Gastroesophageal sphincter (tissue), 4 donors: ENCODE results near the gene MYBBP1A. TPM values are rescaled to one million over a fixed set of nuclear protein-coding genes. Genes with fewer than 3 reads are reported as not detected.
A peak's percentile ranks its signal among the peaks of the same experiment; 100 is the strongest.

ENCODE experiments used
- ATAC-seq: fragments of 150-250 bp; one replicate; pipeline ENCODE4 v1.9.1; 2016; ENCODE audit warnings: mild to moderate bottlenecking, moderate library complexity
- H3K27ac ChIP-seq, 4 donors: fragments of 200-600 bp; sonication (generic) in 3 of 4; 1 replicate in 3 of 4; 2 replicates in 1 of 4; pipeline ENCODE4 v1.5.1; 2016 to 2019
- H3K27me3 ChIP-seq: fragments of 200-600 bp; sonication (generic); one replicate; pipeline ENCODE4 v1.5.1; 2019
- H3K36me3 ChIP-seq, 2 donors: fragments of 200-600 bp; sonication (generic); one replicate each; pipeline ENCODE4 v1.5.1; 2019; ENCODE audit warnings: control low read depth in 1 of 2
- H3K4me1 ChIP-seq, 3 donors: fragments of 200-600 bp; sonication (generic); 1 replicate in 2 of 3; 2 replicates in 1 of 3; pipeline ENCODE4 v1.5.1; 2016 to 2019; ENCODE audit warnings: control low read depth in 2 of 3
- H3K4me3 ChIP-seq, 2 donors: fragments of 200-600 bp; sonication (generic); one replicate each; pipeline ENCODE4 v1.5.1; 2019; ENCODE audit warnings: mild to moderate bottlenecking in 1 of 2, moderate library complexity in 1 of 2
- H3K9me3 ChIP-seq, 3 donors: fragments of 200-600 bp; sonication (generic); one replicate each; pipeline ENCODE4 v1.5.1; 2017 to 2019; ENCODE audit warnings: control low read depth in 2 of 3
- CTCF ChIP-seq, 4 experiments: fragments of 200-600 bp in 2 of 4; fragments of 450-650 bp in 2 of 4; sonication (generic) in 1 of 4; IDR thresholded peaks; one replicate each; pipeline ENCODE4 v1.5.1; 2017 to 2019; ENCODE audit warnings: antibody characterized with exemption in 4 of 4, mild to moderate bottlenecking in 2 of 4, moderate library complexity in 2 of 4
- EP300 ChIP-seq: sonication (generic); formaldehyde crosslinking; IDR thresholded peaks from one replicate; pipeline ENCODE4 v1.6.1; 2017; ENCODE audit warnings: antibody characterized with exemption, mild to moderate bottlenecking
- POLR2A ChIP-seq, 2 donors: fragments of 450-650 bp; IDR thresholded peaks; one replicate each; pipeline ENCODE4 v1.6.1; 2017; ENCODE audit warnings: antibody characterized with exemption in 2 of 2, mild to moderate bottlenecking in 2 of 2, moderate library complexity in 1 of 2
- POLR2AphosphoS5 ChIP-seq: sonication (generic); formaldehyde crosslinking; IDR thresholded peaks from one replicate; pipeline ENCODE4 v1.6.1; 2017; ENCODE audit warnings: antibody characterized with exemption
- WGBS, 2 donors: methylation state at CpG; one replicate each; pipeline ENCODE4 v1.1.5; 2018; ENCODE audit warnings: low coverage in 1 of 2; 5-methylcytosine and 5-hydroxymethylcytosine counted together
- total RNA-seq, 4 donors: library from RNA; depleted of rRNA; stranded (reverse); fragments of >200 nt; gene quantifications; one replicate each; pipeline ENCODE4 v1.1.0, GENCODE V29; 2016

The MYBBP1A gene
- total RNA-seq, 4 donors from 2014 or later = 19.1 to 46.4 (median 40.9) TPM

DNA sequence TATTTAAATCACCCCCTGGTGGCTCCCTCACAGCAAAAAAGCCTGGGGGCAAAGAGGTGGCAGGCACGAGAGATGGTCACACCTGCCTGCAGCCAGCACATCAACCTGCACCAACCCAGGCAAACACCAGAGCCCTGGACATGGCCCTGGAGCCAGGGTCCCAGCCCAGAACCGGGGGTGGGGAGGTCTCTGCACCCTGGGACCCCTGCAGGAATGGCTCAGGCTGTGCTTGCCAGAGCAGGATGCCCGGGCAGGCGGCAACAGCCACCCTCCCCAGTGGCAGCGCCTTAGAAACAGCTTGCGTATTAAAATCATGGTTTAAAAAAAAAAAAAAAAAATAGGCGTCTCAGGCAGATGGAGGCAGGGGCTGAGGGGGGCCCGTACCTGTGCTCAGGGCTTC is 16.2 kb downstream of the MYBBP1A start:
- peak overlapping the region in 1 of 2 donors; percentile 14 for H3K4me3 ChIP-seq
- peaks cover 0 to 78% (median 32%) of the 10 kb centered on the region in 3 donors for H3K4me1 ChIP-seq
- no CpG with 5 or more reads among the region's 8 CpGs for WGBS, 2 donors
- TF ChIP-seq POLR2AphosphoS5 (no peak), CTCF (IDR thresholded peaks at IDR 0.05) (no peak), POLR2A (IDR thresholded peaks at IDR 0.05) (no peak), EP300 (no peak)
- no peak for ATAC-seq
- peaks cover 16% of the 10 kb centered on the region for H3K27me3 ChIP-seq
- peaks cover 0 to 67% of the 10 kb centered on the region in 2 donors for H3K36me3 ChIP-seq
- H3K27ac ChIP-seq = peak overlapping the region in 1 of 4 donors; percentile 80
- H3K9me3 ChIP-seq = no peaks in the 10 kb centered on the region

GRCh38 chr17:4538236-4539002 is 16.8 kb downstream of the MYBBP1A start:
- ATAC-seq = no peak
- Histone ChIP-seq H3K36me3 (peaks cover 0 to 61% of the 10 kb centered on the region in 2 donors), H3K9me3 (no peaks in the 10 kb centered on the region), H3K4me3 (peak overlapping the region in 1 of 2 donors; percentile 14), H3K4me1 (peaks cover 0 to 84% (median 36%) of the 10 kb centered on the region in 3 donors), H3K27me3 (peaks cover 21% of the 10 kb centered on the region), H3K27ac (peak overlapping the region in 3 of 4 donors; percentile 71 to 80 (median 75))
- TF ChIP-seq POLR2AphosphoS5 (no peak), CTCF (IDR thresholded peaks at IDR 0.05) (no peak), EP300 (no peak), POLR2A (IDR thresholded peaks at IDR 0.05) (no peak)
- 100% methylated on average over 1 of the region's 13 CpGs; no CpG with 5 or more reads in 1 of the 2 donors for WGBS, 2 donors

DNA sequence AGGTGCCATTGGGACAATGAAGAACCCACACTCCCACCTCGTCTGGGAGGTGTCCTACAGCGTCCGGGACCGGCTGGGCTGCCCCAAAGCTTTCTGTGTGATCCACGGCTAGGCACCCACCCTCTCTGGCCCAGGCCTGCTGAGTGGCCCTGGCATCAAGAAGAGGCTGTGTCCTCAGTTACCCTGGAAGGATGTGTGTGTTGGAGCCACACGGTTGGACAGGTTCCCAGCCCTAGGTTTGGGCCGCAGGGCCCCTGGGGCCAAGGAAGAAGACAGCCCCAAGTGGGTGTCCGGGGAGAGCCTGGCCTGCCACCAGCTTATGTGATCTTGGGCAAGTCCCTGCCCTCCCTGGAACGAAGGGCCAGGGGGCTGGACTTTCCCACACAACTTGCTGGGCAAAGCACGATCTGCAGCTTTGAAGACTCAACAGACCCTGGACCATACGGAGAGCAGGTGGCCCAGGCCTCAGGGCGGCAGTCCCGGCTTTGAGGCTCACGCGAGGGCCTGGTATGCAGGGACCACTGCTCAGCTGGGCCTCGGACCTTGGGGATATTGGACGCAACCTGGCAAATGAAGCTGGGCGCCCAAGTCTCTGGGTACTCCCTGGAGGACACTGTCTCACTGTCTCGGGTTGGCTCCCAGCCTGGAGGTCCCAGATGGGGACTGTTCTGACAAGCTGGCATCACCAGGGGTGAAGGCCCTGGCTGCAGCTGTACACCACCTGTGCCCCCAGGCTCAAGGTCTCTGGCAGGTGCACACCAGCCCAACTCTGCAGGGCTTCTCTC is 17.5 kb downstream of the MYBBP1A start:
- Histone ChIP-seq H3K36me3 (peaks cover 0 to 53% of the 10 kb centered on the region in 2 donors), H3K4me1 (peaks cover 0 to 92% (median 36%) of the 10 kb centered on the region in 3 donors), H3K27me3 (peaks cover 24% of the 10 kb centered on the region), H3K27ac (peak overlapping the region in 3 of 4 donors; percentile 71 to 80 (median 75)), H3K4me3 (peak overlapping the region in 1 of 2 donors; percentile 14), H3K9me3 (no peaks in the 10 kb centered on the region)
- peak; percentile 1 for ATAC-seq
- TF ChIP-seq POLR2A (IDR thresholded peaks at IDR 0.05) (no peak), EP300 (no peak), CTCF (IDR thresholded peaks at IDR 0.05) (no peak), POLR2AphosphoS5 (no peak)
- 50% methylated on average over 1 of the region's 19 CpGs; no CpG with 5 or more reads in 1 of the 2 donors for WGBS, 2 donors

- peak overlapping the region in 3 of 4 donors; percentile 71 to 80 (median 75) for H3K27ac ChIP-seq
- H3K27me3 ChIP-seq = peaks cover 24% of the 10 kb centered on the region
- ATAC-seq = peak; percentile 64
- peaks cover 0 to 46% of the 10 kb centered on the region in 2 donors for H3K36me3 ChIP-seq
- TF ChIP-seq POLR2AphosphoS5 = no peak
- TF ChIP-seq EP300 = no peak
- TF ChIP-seq CTCF (IDR thresholded peaks at IDR 0.05) = no peak
- TF ChIP-seq POLR2A (IDR thresholded peaks at IDR 0.05) = no peak
- peak overlapping the region in 1 of 2 donors; percentile 14 for H3K4me3 ChIP-seq
- peaks cover 0 to 86% (median 36%) of the 10 kb centered on the region in 3 donors for H3K4me1 ChIP-seq
- H3K9me3 ChIP-seq = no peaks in the 10 kb centered on the region
- whole genome bisulfite sequencing, 2 donors = 0% methylated on average over 1 of the region's 18 CpGs; no CpG with 5 or more reads in 1 of the 2 donors
Measured at GRCh38 chr17:4536742-4537411, 18.3 kb downstream of the MYBBP1A start.
